CD14-positive monocyte (primary cell): Measurements from ENCODE around the gene PRKCA. TPM values are rescaled to one million over a fixed set of nuclear protein-coding genes. Genes with fewer than 3 reads are reported as not detected.

Experiments used
- DNase-seq, 3 donors: peaks; one replicate each; pipeline ENCODE4 v3.0.0-alpha.2; 2011 to 2022
- H2AFZ ChIP-seq: 2 replicates; pipeline ENCODE4 v1.6.0; 2012; ENCODE audit warnings: mild to moderate bottlenecking, low read depth, low read length, inconsistent platforms; ENCODE audit not compliant: insufficient read depth, poor library complexity, severe bottlenecking
- H3K27ac ChIP-seq, 2 donors: 1 replicate in 1 of 2; 2 replicates in 1 of 2; pipeline ENCODE4 v1.5.1; 2012 to 2013; ENCODE audit warnings: low read length in 2 of 2, control low read depth in 1 of 2, inconsistent platforms in 1 of 2, low read depth in 1 of 2, mild to moderate bottlenecking in 1 of 2
- H3K27me3 ChIP-seq, 2 donors: one replicate each; pipeline versions ENCODE4 v1.6.0 to v1.6.1; 2011 to 2013; ENCODE audit warnings: low read length in 2 of 2; ENCODE audit not compliant: control insufficient read depth in 2 of 2, insufficient read depth in 2 of 2
- H3K36me3 ChIP-seq, 2 donors: replicated peaks in 1 of 2; 1 replicate in 1 of 2; 2 replicates in 1 of 2; pipeline versions ENCODE4 v1.5.1 to v1.6.1; 2012 to 2013; ENCODE audit warnings: low read length in 2 of 2, control low read depth in 1 of 2, inconsistent platforms in 1 of 2, mild to moderate bottlenecking in 1 of 2; ENCODE audit not compliant: insufficient read depth in 2 of 2, control insufficient read depth in 1 of 2
- H3K4me1 ChIP-seq, 2 donors: 1 replicate in 1 of 2; 2 replicates in 1 of 2; pipeline versions ENCODE4 v1.5.1 to v1.6.1; 2012 to 2013; ENCODE audit warnings: low read length in 2 of 2, control low read depth in 1 of 2, inconsistent platforms in 1 of 2, mild to moderate bottlenecking in 1 of 2, moderate library complexity in 1 of 2; ENCODE audit not compliant: insufficient read depth in 2 of 2, control insufficient read depth in 1 of 2
- H3K4me2 ChIP-seq: replicated peaks from 2 replicates; pipeline ENCODE3; 2012; ENCODE audit warnings: low read length, moderate library complexity, mild to moderate bottlenecking; ENCODE audit not compliant: poor library complexity, severe bottlenecking; ENCODE audit errors: extremely low read depth
- H3K4me3 ChIP-seq, 3 experiments: fragments of 200-600 bp in 1 of 3; sonication (generic) in 1 of 3; replicated peaks in 1 of 3; 1 replicate in 2 of 3; 2 replicates in 1 of 3; pipeline ENCODE4 v1.5.1; 2011 to 2013; ENCODE audit warnings: low read length in 3 of 3, mild to moderate bottlenecking in 3 of 3, control low read depth in 2 of 3, low read depth in 2 of 3, inconsistent platforms in 1 of 3, moderate library complexity in 1 of 3
- H3K79me2 ChIP-seq: 2 replicates; pipeline ENCODE4 v1.6.0; 2012; ENCODE audit warnings: mild to moderate bottlenecking, control low read depth, inconsistent platforms, low read length, moderate library complexity; ENCODE audit not compliant: insufficient read depth
- H3K9ac ChIP-seq: 2 replicates; pipeline ENCODE4 v1.6.0; 2017; ENCODE audit warnings: low read length, mild to moderate bottlenecking; ENCODE audit not compliant: insufficient read depth, poor library complexity, severe bottlenecking
- H3K9me3 ChIP-seq, 2 donors: replicated peaks in 1 of 2; 1 replicate in 1 of 2; 2 replicates in 1 of 2; pipeline versions ENCODE4 v1.5.1 to v1.6.1; 2012 to 2013; ENCODE audit warnings: low read length in 2 of 2, control low read depth in 1 of 2; ENCODE audit not compliant: control insufficient read depth in 1 of 2, insufficient read depth in 1 of 2
- H4K20me1 ChIP-seq: 2 replicates; pipeline ENCODE4 v1.6.0; 2012; ENCODE audit warnings: mild to moderate bottlenecking, low read length, control low read depth, moderate library complexity; ENCODE audit not compliant: insufficient read depth
- H3K27ac Mint-ChIP-seq, 7 donors: one replicate each; pipeline ENCODE4 v1.8.0; 2020; ENCODE audit warnings: mild to moderate bottlenecking in 7 of 7, mixed read lengths in 7 of 7, moderate library complexity in 6 of 7, inconsistent platforms in 2 of 7
- H3K27me3 Mint-ChIP-seq, 3 donors: one replicate each; pipeline ENCODE4 v1.8.0; 2021 to 2022; ENCODE audit warnings: low read depth in 3 of 3, mild to moderate bottlenecking in 3 of 3, mixed read lengths in 3 of 3, moderate library complexity in 3 of 3, inconsistent platforms in 1 of 3
- H3K36me3 Mint-ChIP-seq, 2 donors: one replicate each; pipeline ENCODE4 v1.8.0; 2020; ENCODE audit warnings: mixed read lengths in 2 of 2, inconsistent platforms in 1 of 2, mild to moderate bottlenecking in 1 of 2
- H3K4me1 Mint-ChIP-seq: one replicate; pipeline ENCODE4 v1.8.0; 2020; ENCODE audit warnings: mild to moderate bottlenecking, mixed read lengths
- H3K4me3 Mint-ChIP-seq, 2 donors: one replicate each; pipeline ENCODE4 v1.8.0; 2020; ENCODE audit warnings: mild to moderate bottlenecking in 2 of 2, mixed read lengths in 2 of 2, moderate library complexity in 1 of 2
- H3K9me3 Mint-ChIP-seq, 7 donors: one replicate each; pipeline ENCODE4 v1.8.0; 2020 to 2022; ENCODE audit warnings: mixed read lengths in 7 of 7, mild to moderate bottlenecking in 6 of 7, moderate library complexity in 6 of 7, inconsistent platforms in 2 of 7
- WGBS: methylation state at CpG from one replicate; pipeline ENCODE4 v1.1.5; 2013; ENCODE audit warnings: missing lambda C conversion rate; ENCODE audit not compliant: insufficient coverage; 5-methylcytosine and 5-hydroxymethylcytosine counted together
- intact Hi-C, 2 donors: fragments of 100-400 bp; cut with micrococcal nuclease; formaldehyde crosslinking; loops; one replicate each; pipeline versions ENCODE4 v1.15.0 to v1.15.1; 2023
- polyA plus RNA-seq, 3 donors: library from polyadenylated mRNA; depleted of rRNA in 1 of 3; unstranded in 2 of 3; stranded (reverse) in 1 of 3; fragments of 300-500 nt in 2 of 3; fragments of >200 nt in 1 of 3; fragmentation: Illumina TruSeq in 2 of 3; gene quantifications; 1 replicate in 2 of 3; 2 replicates in 1 of 3; pipeline ENCODE4 v1.2.3, GENCODE V29; 2012 to 2021
- TF ChIP-seq, protein P1 (sequence below): fragments of 200-600 bp; IDR thresholded peaks from one replicate; pipeline ENCODE4 v1.8.0; 2022; ENCODE audit warnings: antibody characterized with exemption, mild to moderate bottlenecking

Gene PRKCA
- polyA plus RNA-seq, 3 donors, result 0.22 to 7.1 (median 0.30) TPM

DNA sequence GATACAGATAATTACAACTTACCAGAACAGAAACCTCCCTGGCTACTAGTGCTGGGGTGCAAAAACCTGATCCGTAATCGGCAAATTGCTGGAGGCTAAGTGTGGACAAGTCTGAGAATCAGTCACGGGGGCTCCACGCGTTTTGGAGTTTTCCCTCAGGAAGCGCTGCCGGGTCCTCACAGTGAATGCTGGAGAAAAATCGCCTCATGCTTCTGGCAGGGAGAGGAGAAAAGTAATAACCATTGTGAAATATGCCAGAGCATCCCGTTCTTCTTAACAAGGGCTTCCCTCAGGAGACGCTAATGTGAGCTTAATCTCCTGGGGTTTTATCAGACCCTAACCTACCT is 453.5 kb downstream of the PRKCA start:
- no peaks in the 10 kb centered on the region for H3K9me3 ChIP-seq
- Mint-ChIP-seq H3K36me3 (peaks cover 33 to 36% of the 10 kb centered on the region in 2 donors), H3K27me3 (peaks cover 4 to 6% (median 4%) of the 10 kb centered on the region in 3 donors), H3K9me3 (peaks cover 0 to 3% (median 0%) of the 10 kb centered on the region in 7 donors), H3K27ac (no peak overlapping the region), H3K4me1 (no peaks in the 10 kb centered on the region), H3K4me3 (no peak overlapping the region)
- H3K4me3 ChIP-seq, result no peak overlapping the region
- intact Hi-C loops, result no loop called here
- H3K4me2 ChIP-seq, result no peak overlapping the region
- no peak overlapping the region for H3K9ac ChIP-seq
- TF ChIP-seq, protein P1, sequence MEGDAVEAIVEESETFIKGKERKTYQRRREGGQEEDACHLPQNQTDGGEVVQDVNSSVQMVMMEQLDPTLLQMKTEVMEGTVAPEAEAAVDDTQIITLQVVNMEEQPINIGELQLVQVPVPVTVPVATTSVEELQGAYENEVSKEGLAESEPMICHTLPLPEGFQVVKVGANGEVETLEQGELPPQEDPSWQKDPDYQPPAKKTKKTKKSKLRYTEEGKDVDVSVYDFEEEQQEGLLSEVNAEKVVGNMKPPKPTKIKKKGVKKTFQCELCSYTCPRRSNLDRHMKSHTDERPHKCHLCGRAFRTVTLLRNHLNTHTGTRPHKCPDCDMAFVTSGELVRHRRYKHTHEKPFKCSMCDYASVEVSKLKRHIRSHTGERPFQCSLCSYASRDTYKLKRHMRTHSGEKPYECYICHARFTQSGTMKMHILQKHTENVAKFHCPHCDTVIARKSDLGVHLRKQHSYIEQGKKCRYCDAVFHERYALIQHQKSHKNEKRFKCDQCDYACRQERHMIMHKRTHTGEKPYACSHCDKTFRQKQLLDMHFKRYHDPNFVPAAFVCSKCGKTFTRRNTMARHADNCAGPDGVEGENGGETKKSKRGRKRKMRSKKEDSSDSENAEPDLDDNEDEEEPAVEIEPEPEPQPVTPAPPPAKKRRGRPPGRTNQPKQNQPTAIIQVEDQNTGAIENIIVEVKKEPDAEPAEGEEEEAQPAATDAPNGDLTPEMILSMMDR, result no peak
- H3K27ac ChIP-seq, result no peak overlapping the region
- no peak overlapping the region for H2AFZ ChIP-seq
- no peaks in the 10 kb centered on the region for H3K27me3 ChIP-seq
- peaks cover 14 to 43% of the 10 kb centered on the region in 2 donors for H3K36me3 ChIP-seq
- H4K20me1 ChIP-seq, result no peaks in the 10 kb centered on the region
- 100% methylated on average over 5 of the region's 10 CpGs for WGBS
- no peak for DNase-seq
- no peaks in the 10 kb centered on the region for H3K79me2 ChIP-seq
- H3K4me1 ChIP-seq, result no peaks in the 10 kb centered on the region

DNA sequence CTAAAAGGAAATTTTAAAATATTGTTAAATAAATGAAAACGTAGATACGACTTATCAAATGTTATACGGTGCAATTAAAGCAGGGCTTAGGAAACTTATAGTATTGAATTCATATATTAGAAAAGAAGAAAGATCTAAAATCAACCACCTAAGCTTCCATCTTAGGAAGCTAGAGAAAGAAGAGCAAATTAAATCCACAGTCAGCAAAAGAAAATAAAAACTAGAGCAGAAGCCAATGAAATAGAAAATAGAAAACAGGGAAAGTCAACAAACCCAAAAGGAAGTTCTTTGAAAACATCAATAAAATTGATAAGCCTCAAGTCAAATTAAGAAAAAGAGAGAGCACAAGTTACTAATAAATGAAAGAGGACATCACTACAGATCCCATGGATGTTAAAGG is 457.9 kb downstream of the PRKCA start:
- H3K4me1 ChIP-seq, result no peaks in the 10 kb centered on the region
- no peaks in the 10 kb centered on the region for H3K9me3 ChIP-seq
- no peak overlapping the region for H3K4me3 Mint-ChIP-seq
- intact Hi-C loops, result no loop called here
- H3K27me3 ChIP-seq, result no peaks in the 10 kb centered on the region
- no peak overlapping the region for H3K27ac ChIP-seq
- H3K4me3 ChIP-seq, result no peak overlapping the region
- H3K4me1 Mint-ChIP-seq, result no peaks in the 10 kb centered on the region
- H4K20me1 ChIP-seq, result no peaks in the 10 kb centered on the region
- H3K27ac Mint-ChIP-seq, result no peak overlapping the region
- H2AFZ ChIP-seq, result no peak overlapping the region
- H3K9me3 Mint-ChIP-seq, result no peaks in the 10 kb centered on the region
- H3K4me2 ChIP-seq, result no peak overlapping the region
- no peak for DNase-seq
- peaks cover 10 to 14% of the 10 kb centered on the region in 2 donors for H3K36me3 Mint-ChIP-seq
- no CpG with 5 or more reads among the region's 3 CpGs for WGBS
- H3K27me3 Mint-ChIP-seq, result peaks cover 4 to 5% (median 4%) of the 10 kb centered on the region in 3 donors
- H3K9ac ChIP-seq, result no peak overlapping the region
- no peaks in the 10 kb centered on the region for H3K79me2 ChIP-seq
- peaks cover 0 to 10% of the 10 kb centered on the region in 2 donors for H3K36me3 ChIP-seq
- TF ChIP-seq, protein P1, result no peak
